ENCODE data around the gene AASDH. TPM values are rescaled to one million over a fixed set of nuclear protein-coding genes. Genes with fewer than 3 reads are reported as not detected.

AASDH gene
- total RNA-seq, 1 experiment from 2014 or later = 6.6 TPM

Other genes starting within 250 kb of the AASDH start
- gene PPAT, start 48.1 kb upstream of the AASDH start, total RNA-seq (2014; rRNA removed; shearing (Covaris generic)) = 22.3 and 23.0 TPM in 2 replicates
- gene PAICS, start 48.8 kb upstream of the AASDH start, total RNA-seq (2014; rRNA removed; shearing (Covaris generic)) = 116 and 158 TPM in 2 replicates
- gene SRP72, start 80.1 kb upstream of the AASDH start, total RNA-seq (2014; rRNA removed; shearing (Covaris generic)) = 51.1 and 69.6 TPM in 2 replicates
- gene ARL9, start 118.3 kb upstream of the AASDH start, total RNA-seq (2014; rRNA removed; shearing (Covaris generic)) = not detected in 2 replicates

Data from H4 (cell line).